PC-3 (cell line): ENCODE measurements around the gene EIF2S2.

ENCODE experiments used
- EZH2 ChIP-seq: fragments of 300-600 bp; sonication (generic); IDR thresholded peaks from one replicate; pipeline ENCODE4 v1.6.1; 2017; ENCODE audit warnings: antibody characterized with exemption, mild to moderate bottlenecking, low read length; ENCODE audit not compliant: unreplicated experiment
- EZH2phosphoT487 ChIP-seq: fragments of 300-600 bp; sonication (generic); IDR thresholded peaks from 2 replicates; pipeline ENCODE4 v1.6.1; 2018; ENCODE audit warnings: mild to moderate bottlenecking, antibody characterized with exemption, low read length, borderline replicate concordance
- TF ChIP-seq, protein P1 (sequence below): fragments of 300-600 bp; sonication (generic); conservative IDR thresholded peaks from 2 replicates; pipeline ENCODE4 v1.5.1; 2017; ENCODE audit warnings: antibody characterized with exemption, low read depth, mild to moderate bottlenecking, low read length

DNA sequence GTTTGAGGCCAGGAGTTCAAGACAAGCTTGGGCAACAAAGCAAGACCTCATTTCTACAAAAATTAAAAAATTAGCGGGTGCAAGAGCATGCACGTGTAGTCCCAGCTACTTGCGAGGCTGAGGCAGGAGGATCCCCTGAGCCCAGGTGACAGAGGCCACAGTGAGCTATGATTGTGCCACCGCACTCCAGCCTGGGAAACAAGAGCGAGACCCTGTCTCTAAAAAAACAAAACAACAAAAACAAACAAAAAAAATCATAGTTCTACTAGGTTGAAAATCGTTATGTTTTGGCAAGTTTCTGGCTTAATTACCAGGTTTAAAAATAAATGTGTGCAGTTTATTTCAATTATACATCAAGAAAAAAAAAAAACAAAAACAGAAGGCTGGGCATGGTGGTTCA, 2.6 kb downstream of the EIF2S2 start:
- TF ChIP-seq, protein P1, sequence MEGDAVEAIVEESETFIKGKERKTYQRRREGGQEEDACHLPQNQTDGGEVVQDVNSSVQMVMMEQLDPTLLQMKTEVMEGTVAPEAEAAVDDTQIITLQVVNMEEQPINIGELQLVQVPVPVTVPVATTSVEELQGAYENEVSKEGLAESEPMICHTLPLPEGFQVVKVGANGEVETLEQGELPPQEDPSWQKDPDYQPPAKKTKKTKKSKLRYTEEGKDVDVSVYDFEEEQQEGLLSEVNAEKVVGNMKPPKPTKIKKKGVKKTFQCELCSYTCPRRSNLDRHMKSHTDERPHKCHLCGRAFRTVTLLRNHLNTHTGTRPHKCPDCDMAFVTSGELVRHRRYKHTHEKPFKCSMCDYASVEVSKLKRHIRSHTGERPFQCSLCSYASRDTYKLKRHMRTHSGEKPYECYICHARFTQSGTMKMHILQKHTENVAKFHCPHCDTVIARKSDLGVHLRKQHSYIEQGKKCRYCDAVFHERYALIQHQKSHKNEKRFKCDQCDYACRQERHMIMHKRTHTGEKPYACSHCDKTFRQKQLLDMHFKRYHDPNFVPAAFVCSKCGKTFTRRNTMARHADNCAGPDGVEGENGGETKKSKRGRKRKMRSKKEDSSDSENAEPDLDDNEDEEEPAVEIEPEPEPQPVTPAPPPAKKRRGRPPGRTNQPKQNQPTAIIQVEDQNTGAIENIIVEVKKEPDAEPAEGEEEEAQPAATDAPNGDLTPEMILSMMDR = no peak
- TF ChIP-seq EZH2 (no peak), EZH2phosphoT487 (no peak)
